ENCODE results near the gene TEX54.
"Not testable (repeated sequence)": the region's sequence is repeated elsewhere in the genome, so short reads cannot be mapped to it uniquely, and the experiment has no call there.

Gene TEX54

GRCh38 chr11:62854825-62855570 lies 22.4 kb upstream of the TEX54 start:
- no peak for DNase-seq

DNA sequence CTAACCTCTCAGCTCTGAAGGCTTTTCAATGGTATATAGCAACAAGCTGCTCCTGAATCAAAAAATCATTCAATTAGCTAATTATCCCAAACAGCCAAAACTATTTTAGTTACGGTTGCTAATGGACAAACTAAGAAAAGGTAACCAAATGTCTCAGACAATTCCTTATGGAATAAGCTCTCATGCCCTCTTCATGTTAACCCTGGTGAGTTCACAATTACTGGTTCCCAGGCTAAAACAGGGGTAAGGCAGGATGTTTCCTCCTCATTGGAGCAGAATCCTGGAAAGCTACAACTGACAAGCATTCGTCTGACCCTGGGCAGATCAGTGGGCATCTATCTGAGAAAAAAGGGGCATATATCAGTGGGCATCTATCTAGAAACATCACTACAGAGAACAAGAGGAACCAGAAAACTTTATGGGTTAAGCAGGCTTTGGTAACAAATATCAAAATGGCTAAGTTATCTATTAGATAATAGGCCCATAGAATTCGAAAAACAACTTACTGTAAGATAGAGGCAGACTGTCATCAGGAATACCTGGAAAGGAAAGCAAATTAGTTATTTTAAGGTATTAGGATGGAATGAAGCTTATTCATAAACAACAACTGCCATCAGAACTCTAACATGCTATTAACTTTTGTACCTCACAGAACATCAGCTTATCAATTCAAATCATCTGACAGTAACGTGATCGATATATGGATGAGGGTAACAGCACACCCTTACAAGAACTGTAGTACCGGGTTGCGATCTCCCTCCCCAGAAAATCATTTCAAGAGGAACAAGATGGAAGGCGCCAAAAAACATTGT lies 21.6 kb upstream of the TEX54 start:
- no peak for DNase-seq

- DNase-seq: no peak
Measured at GRCh38 chr11:62853279-62853965, 20.8 kb upstream of the TEX54 start.

- no peak for DNase-seq
Measured at GRCh38 chr11:62852523-62853188, 20.0 kb upstream of the TEX54 start.

DNA sequence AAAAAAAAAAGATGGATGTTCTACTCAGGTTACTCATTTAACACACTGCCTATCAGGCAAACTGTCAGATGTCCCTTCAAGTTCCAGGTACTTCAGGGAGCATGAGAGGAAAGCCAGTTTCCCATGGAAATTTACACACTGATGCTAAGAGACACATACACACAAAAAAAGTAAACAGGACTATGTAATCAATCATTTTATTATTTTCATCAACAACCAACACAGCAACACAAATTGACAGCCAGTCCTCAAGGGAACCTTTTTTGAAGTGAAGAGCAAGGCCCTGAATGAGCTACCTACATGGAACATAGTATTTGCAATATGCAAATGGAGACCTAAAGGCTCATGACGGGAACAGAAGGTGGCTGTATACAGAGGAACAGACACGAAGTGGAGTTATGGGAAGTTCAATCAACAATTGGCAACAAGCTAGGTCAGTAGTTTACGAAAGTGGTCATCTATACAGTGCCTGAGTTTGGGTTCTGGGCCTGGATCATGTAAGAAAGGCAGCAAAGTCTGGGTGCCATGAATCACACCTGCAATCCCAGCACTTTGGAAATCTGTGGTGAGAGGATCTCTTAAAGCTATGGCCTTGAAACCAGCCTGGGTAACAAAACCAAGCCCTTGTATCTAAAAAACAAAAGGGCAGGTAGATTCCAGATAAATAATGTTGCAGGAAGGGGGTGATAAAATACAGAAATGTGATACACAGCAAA lies 19.3 kb upstream of the TEX54 start:
- DNase-seq: peak in 1 of 2 experiments; percentile 48

DNA sequence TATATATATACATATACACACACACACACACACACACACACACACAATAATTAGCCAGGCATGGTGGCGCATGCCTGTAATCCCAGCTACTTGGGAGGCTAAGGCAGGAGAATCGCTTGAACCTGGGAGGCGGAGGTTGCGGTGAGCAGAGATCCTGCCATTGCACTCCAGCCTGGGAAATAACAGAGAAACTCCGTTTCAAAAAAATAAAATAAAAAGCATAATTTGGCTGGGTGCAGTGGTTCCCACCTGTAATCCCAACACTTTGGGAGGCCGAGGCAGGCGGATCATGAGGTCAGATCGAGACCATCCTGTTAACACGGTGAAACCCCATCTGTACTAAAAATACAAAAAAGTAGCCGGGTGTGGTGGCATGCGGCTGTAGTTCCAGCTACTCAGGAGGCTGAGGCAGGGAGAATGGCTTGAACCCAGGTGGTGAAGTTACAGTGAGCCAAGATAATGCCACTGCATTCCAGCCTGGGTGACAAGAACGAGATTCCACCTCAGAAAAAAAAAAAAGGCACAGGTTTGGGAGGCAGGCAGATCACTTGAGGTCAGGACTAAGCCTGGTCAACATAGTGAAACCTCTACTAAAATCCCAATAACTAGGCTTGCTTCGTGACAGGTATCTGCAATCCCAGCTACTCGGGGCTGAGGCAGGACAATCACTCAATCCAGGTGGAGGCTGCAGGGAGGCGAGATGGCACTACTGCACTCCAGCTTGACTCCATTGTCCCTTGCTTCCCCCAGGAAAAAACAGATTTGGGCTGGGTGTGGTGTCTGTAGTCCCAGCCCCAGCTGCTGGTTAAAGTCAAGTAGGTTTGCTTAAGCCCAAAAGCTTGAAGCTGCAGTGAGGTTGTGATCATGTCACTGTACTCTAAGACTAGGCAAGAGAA lies 18.5 kb upstream of the TEX54 start:
- no peak for DNase-seq

DNA sequence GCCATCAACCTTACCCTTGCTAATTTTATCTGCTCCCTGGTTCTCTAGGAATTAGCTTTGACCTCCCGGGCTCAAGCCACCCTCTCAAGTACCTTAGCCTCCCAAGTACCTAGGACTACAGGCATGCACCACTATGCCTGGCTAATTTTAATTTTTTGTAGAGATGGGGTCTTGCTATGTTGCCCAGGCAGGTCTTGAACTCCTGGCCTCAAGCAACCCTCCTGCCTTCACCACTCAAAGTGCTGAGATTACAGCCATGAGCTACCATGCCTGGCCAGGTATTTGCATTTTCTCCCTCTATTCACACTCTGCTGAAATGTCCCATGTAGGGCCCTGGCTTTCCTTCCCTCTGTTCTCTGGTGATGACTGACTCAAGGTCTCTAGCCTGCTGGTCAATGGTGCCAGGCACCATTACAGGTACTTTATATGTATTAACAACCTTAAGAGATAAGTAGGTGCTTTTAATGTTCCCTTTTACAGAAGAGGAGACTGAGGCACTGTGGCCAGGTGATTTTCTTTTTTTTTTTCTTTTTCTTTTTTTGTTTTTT lies 15.2 kb upstream of the TEX54 start:
- no peak for DNase-seq

DNA sequence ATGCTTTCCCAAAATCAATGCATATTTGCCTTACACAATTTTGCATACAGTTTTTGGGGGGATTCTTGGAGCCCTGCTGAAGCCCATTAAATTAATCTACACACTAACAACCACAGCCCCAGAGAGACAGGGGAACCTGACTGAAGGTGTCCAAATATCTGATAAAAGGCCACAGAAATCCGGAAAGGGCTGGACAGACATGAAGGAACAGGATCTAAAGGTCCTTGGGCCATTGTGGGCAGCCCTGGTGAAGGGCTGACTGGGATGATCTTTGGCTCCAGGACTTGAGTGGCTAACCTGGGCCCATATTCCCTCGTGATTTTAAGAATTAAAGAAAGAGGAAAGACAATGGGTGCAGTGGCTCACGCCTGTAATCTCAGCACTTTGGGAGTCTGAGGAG lies 13.5 kb upstream of the TEX54 start:
- DNase-seq: no peak

- DNase-seq: no peak
Measured at GRCh38 chr11:62844154-62844553, 11.5 kb upstream of the TEX54 start.

- DNase-seq: no peak
Measured at GRCh38 chr11:62843466-62843865, 10.8 kb upstream of the TEX54 start.

DNA sequence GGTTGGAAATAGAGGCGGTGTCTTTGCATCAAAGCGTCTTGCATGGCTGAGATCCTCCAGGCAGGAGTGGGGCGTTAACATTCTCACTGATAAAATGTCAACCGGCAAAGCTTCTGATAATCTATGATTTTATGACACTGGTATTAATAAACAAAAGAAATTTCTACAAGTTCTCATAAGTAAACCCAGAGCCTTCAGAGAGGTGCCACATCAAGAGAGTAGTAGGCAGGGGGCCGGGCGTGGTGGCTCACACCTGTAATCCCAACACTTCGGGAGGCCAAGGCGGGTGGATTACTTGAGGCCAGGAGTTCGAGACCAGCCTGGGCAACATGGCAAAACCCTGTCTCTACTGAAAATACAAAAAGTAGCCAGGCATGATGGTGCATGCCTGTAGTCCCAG lies 10.2 kb upstream of the TEX54 start:
- DNase-seq: not testable (repeated sequence)

DNA sequence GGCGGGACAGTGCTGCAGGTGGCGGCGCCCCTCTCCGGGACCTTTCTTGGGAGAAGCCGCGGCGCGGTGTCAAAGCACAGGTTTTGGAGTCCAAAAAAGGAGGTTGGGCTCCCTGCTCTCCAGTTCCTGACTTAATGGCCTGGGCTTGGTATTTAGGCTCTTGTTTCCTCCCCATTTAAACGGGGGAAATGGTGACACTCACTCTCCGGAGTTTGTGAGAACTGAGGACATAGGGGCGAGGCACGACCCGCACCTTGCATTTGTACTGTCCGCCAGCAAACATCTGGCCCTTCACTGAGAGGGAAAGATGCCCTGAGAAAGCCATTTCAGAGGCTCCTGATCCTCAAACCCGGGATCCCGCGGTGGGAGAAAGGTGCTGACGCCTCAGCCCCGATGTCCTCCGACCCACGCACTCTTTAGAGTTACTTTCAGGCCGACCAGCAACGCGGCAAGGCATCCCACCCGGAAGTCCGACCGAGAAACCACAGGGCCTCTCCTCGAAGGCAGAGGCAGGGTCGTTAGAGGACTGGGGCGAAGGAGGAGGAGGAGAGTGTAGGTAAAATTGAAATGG lies 9.6 kb upstream of the TEX54 start:
- no peak for DNase-seq

- peak; percentile 99 for DNase-seq
Measured at GRCh38 chr11:62841361-62842170, 8.9 kb upstream of the TEX54 start.

DNA sequence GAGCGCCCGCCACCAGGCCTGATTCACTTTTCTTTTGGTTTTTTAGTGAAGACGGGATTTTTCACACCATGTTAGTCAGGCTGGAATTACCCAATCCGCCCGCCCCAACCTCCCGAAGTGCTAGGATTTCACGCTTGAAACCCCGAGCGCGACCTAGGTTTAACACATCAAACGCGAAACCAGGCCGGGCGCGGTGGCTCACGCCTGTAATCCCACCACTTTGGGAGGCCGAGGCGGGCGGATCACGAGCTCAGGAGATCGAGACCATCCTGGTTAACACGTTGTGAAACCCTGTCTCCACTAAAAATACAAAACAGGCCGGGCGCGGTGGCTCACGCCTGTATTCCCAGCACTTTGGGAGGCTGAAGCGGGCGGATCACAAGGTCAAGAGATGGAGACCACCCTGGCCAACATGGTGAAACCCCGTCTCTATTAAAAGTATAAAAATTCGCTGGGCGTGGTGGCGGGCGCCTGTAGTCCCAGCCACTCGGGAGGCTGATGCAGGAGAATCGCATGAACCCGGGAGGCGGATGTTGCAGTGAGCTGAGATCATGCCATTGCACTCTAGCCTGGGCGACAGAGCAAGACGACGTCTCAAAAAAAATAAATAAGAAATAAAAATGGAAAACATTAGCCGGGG lies 8.2 kb upstream of the TEX54 start:
- DNase-seq: peak in 1 of 2 experiments; percentile 55

DNA sequence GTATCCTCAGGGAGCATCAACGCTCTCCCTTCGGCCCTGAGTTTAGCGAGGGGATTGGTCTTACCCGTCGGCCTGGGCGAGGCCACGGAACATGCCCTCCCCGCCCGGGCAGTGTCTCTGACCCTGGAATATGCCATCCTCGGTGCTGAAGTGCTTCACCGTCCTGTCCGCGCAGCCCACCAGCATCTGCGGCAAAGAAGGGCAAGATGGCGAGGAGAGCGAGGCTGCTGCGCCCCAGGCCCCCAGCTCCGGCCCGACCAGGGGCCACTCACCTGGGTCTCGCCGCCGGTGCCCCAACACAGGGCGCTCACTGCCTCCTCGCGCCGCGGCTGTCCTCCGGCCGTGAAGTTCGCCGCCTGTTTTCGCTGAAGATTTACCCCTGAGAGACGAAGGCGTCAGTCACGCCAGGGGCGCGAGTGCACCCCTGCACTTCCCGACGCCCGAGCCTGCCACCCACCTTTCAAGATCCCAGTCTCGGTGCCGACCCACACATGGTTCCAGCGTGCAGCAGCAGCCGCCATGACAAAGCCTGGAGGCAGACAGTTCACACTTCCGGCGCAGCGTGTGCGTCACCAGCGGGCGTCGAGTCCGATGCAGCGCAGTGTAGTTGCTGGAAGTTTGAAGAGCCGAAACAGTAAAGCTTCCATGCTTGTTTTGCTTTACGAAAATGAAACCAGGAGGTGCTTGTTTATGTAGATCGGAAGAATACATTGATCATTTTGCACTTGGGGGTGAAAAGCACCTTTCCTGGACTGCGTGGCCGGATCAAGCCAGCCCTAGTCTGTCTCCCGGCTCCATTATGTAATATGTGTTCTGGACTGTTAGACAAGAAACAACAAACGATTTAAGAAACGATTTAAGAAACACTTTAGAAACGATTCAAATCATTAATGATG lies 6.7 kb upstream of the TEX54 start, which contains the start of gene WDR74:
TSS of gene WDR74 (minus strand) at position 541 of the 896 bp plus-strand sequence. CDS start at position 521, 20 bp downstream.
- DNase-seq: peak; percentile 88 to 92

- no peak for DNase-seq
Measured at GRCh38 chr11:62835336-62835735, 2.7 kb upstream of the TEX54 start.

- peak; percentile 97 for DNase-seq
Measured at GRCh38 chr11:62831520-62832335, 913 bp downstream of the TEX54 start, which contains the start of gene STX5. STX5 (minus strand) TSS chr11:62832051; CDS start chr11:62831243, 808 bp downstream.
